Central memory CD8-positive, alpha-beta T cell (primary cell): ENCODE results near the gene PORCN.
"Not testable (repeated sequence)": the region's sequence is repeated elsewhere in the genome, so short reads cannot be mapped to it uniquely, and the experiment has no call there.

Experiments used
- ATAC-seq: fragments of 150-1000 bp; cut with Tn5 transposase; replicated peaks from 2 replicates; pipeline ENCODE4 v1.10.0; 2022; ENCODE audit warnings: mild to moderate bottlenecking, moderate FRiP score, moderate number of reproducible peaks; ENCODE audit not compliant: poor library complexity, severe bottlenecking; ENCODE audit errors: extremely low read depth
- DNase-seq, 2 donors: peaks; one replicate each; pipeline ENCODE4 v3.0.0; 2021; ENCODE audit warnings: low spot score in 2 of 2
- H3K27ac Mint-ChIP-seq: one replicate; pipeline ENCODE4 v1.8.0; 2022; ENCODE audit warnings: low read depth, mild to moderate bottlenecking, moderate library complexity, mixed read lengths
- H3K27me3 Mint-ChIP-seq: one replicate; pipeline ENCODE4 v1.8.0; 2022; ENCODE audit warnings: mixed read lengths
- H3K36me3 Mint-ChIP-seq: one replicate; pipeline ENCODE4 v1.8.0; 2022; ENCODE audit warnings: mild to moderate bottlenecking, moderate library complexity, mixed read lengths; ENCODE audit not compliant: insufficient read depth
- H3K4me1 Mint-ChIP-seq: one replicate; pipeline ENCODE4 v1.8.0; 2022; ENCODE audit warnings: mixed read lengths
- H3K4me3 Mint-ChIP-seq: one replicate; pipeline ENCODE4 v1.8.0; 2022; ENCODE audit warnings: mild to moderate bottlenecking, moderate library complexity, mixed read lengths
- H3K9me3 Mint-ChIP-seq: one replicate; pipeline ENCODE4 v1.8.0; 2022; ENCODE audit warnings: mixed read lengths

PORCN gene

GRCh38 chrX:48519481-48519880 is 10.7 kb downstream of the PORCN start:
- not testable (repeated sequence) for ATAC-seq, H3K27ac Mint-ChIP-seq, H3K27me3 Mint-ChIP-seq, H3K4me3 Mint-ChIP-seq, DNase-seq, H3K9me3 Mint-ChIP-seq
- peaks cover 28% of the 10 kb centered on the region for H3K4me1 Mint-ChIP-seq
- H3K36me3 Mint-ChIP-seq, result peaks cover 19% of the 10 kb centered on the region

GRCh38 chrX:48520455-48520854 is 11.7 kb downstream of the PORCN start:
- Mint-ChIP-seq H3K27me3 (no peaks in the 10 kb centered on the region), H3K36me3 (peaks cover 18% of the 10 kb centered on the region), H3K4me1 (peaks cover 24% of the 10 kb centered on the region), H3K9me3 (no peaks in the 10 kb centered on the region), H3K4me3 (peak overlapping the region; percentile 84), H3K27ac (peak overlapping the region; percentile 95)
- ATAC-seq (no peak), DNase-seq (no peak)

DNA sequence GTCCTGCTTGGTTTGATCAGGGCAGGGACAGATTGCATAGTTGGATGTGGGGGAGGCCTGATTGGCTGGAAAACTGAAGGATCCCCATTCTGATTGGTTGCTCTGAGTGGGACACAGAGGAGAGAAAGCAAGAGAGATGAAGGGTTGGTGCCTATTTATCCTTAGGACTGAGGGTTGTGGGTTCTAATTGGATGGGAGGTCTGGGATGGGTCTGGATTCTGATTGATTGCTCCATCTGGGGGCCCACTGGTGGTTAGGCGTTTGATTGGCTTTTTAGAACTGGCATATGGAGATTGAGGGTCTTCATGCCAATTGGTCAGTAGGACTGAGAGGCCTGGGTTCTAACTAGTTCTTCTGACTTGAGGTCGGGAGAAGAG is 12.2 kb downstream of the PORCN start:
- peak overlapping the region; percentile 95 for H3K27ac Mint-ChIP-seq
- H3K9me3 Mint-ChIP-seq, result no peaks in the 10 kb centered on the region
- DNase-seq (no peak), ATAC-seq (no peak)
- no peaks in the 10 kb centered on the region for H3K27me3 Mint-ChIP-seq
- peak overlapping the region; percentile 84 for H3K4me3 Mint-ChIP-seq
- peaks cover 24% of the 10 kb centered on the region for H3K4me1 Mint-ChIP-seq
- peaks cover 22% of the 10 kb centered on the region for H3K36me3 Mint-ChIP-seq

GRCh38 chrX:48521353-48522243 is 12.8 kb downstream of the PORCN start, which contains the start of gene EBP:
EBP (plus strand) TSS chrX:48521808; CDS start chrX:48523772, 1,964 bp downstream.
- Mint-ChIP-seq H3K4me3 (peak within 1 kb of the TSS; percentile 84), H3K4me1 (peaks cover 22% of the 10 kb centered on the region), H3K27ac (peak within 1 kb of the TSS; percentile 95), H3K36me3 (peaks cover 24% of the 10 kb centered on the region), H3K27me3 (no peaks in the 10 kb centered on the region), H3K9me3 (no peaks in the 10 kb centered on the region)
- DNase-seq (peak; percentile 81 to 94), ATAC-seq (peak; percentile 96)

DNA sequence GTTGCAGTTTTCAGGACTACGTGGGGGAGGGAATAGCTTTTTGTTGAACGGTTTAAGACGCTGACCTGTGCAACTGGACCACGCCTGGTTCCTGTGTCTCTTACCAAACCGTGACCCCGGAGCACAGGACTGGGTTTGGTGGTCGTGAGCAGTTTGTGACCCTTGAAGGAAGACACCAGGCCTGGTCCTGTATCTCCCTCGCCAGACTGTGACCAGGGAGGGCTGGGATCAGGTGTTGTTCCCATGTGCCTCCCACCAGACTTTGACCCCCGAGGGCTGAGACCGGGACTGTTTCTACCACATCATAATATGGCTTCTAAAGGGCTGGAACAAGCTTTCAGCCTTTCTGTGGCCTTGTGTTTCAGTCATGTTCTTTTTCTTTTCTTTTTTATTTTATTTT is 13.5 kb downstream of the PORCN start:
- H3K27ac Mint-ChIP-seq, result peak overlapping the region; percentile 95
- H3K4me1 Mint-ChIP-seq, result peaks cover 19% of the 10 kb centered on the region
- no peaks in the 10 kb centered on the region for H3K27me3 Mint-ChIP-seq
- peak overlapping the region; percentile 84 for H3K4me3 Mint-ChIP-seq
- H3K36me3 Mint-ChIP-seq, result peaks cover 27% of the 10 kb centered on the region
- DNase-seq (no peak), ATAC-seq (no peak)
- H3K9me3 Mint-ChIP-seq, result no peaks in the 10 kb centered on the region

- H3K36me3 Mint-ChIP-seq, result peaks cover 39% of the 10 kb centered on the region
- H3K9me3 Mint-ChIP-seq, result no peaks in the 10 kb centered on the region
- peak overlapping the region; percentile 60 for H3K4me3 Mint-ChIP-seq
- DNase-seq, result no peak
- no peak overlapping the region for H3K27ac Mint-ChIP-seq
- H3K27me3 Mint-ChIP-seq, result no peaks in the 10 kb centered on the region
- ATAC-seq, result no peak
- peaks cover 19% of the 10 kb centered on the region for H3K4me1 Mint-ChIP-seq
These were observed 14.9 kb downstream of the PORCN start for GRCh38 chrX:48523682-48524081.

DNA sequence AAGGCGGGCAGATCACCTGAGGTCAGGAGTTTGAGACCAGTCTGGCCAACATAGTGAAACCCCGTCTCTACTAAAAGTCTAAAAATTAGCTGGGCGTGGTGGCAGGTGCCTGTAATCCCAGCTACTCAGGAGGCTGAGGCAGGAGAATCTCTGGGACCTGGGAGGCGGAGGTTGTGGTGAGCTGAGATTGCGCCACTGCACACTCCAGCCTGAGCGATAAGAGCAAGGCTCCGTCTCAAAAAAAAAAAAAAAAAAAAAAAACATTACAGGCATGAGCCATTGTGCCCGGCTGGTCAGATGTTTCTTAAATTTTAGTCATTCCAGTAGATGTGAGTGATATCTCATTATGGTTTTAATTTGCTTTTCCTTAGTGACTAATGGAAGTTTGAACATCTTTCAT is 17.1 kb downstream of the PORCN start:
- not testable (repeated sequence) for ATAC-seq, H3K27ac Mint-ChIP-seq, H3K4me3 Mint-ChIP-seq, H3K9me3 Mint-ChIP-seq, H3K27me3 Mint-ChIP-seq, DNase-seq
- H3K36me3 Mint-ChIP-seq, result peaks cover 38% of the 10 kb centered on the region
- H3K4me1 Mint-ChIP-seq, result peaks cover 12% of the 10 kb centered on the region

DNA sequence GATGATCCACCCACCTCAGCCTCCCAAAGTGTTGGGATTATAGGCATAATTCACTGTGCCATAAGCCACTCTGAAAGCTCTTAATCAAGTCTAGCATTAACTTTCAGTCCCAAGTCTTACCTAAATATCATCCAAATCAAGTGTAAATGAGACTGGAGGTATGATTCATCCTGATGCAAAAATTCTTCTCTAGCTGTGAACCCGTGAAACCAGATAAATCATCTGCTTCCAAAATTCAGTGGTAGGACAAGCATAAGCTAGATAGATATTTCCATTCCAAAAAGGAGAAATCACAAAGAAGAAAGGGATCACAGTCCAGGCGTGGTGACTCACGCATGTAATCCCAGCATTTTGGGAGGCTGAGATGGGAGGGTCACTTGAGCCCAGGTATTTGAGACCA is 21.9 kb downstream of the PORCN start:
- Mint-ChIP-seq H3K27ac (no peak overlapping the region), H3K9me3 (no peaks in the 10 kb centered on the region), H3K4me3 (no peak overlapping the region), H3K27me3 (no peaks in the 10 kb centered on the region), H3K4me1 (peaks cover 16% of the 10 kb centered on the region), H3K36me3 (peaks cover 22% of the 10 kb centered on the region)
- ATAC-seq (no peak), DNase-seq (no peak)

GRCh38 chrX:48531358-48531959 is 22.7 kb downstream of the PORCN start:
- H3K27me3 Mint-ChIP-seq, result no peaks in the 10 kb centered on the region
- peak overlapping the region; percentile 89 for H3K27ac Mint-ChIP-seq
- H3K4me3 Mint-ChIP-seq, result peak overlapping the region; percentile 8
- DNase-seq (no peak), ATAC-seq (no peak)
- H3K9me3 Mint-ChIP-seq, result no peaks in the 10 kb centered on the region
- H3K36me3 Mint-ChIP-seq, result peaks cover 19% of the 10 kb centered on the region
- H3K4me1 Mint-ChIP-seq, result peaks cover 14% of the 10 kb centered on the region

GRCh38 chrX:48532161-48532560 is 23.4 kb downstream of the PORCN start:
- Mint-ChIP-seq H3K27ac (peak overlapping the region; percentile 89), H3K9me3 (no peaks in the 10 kb centered on the region), H3K27me3 (no peaks in the 10 kb centered on the region), H3K4me3 (peak overlapping the region; percentile 8), H3K36me3 (peaks cover 15% of the 10 kb centered on the region), H3K4me1 (peaks cover 10% of the 10 kb centered on the region)
- ATAC-seq, result no peak
- DNase-seq, result no peak

DNA sequence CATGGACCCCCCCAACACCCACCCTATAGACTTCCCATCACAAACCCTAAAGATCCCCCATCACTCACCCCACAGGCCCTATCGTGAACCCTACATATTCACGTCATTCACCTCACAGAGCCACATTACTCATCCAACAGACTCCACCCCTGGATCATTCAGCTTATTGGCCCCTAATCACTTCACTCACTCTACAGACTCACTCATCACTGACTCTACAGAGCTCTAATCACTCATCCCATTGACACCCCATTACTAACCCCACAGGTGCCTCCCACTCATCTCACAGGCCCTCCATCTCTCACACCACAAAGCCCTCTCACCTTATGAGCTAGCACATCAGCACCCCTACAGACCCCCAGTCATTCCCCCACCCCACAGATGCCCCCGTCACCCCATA is 24.4 kb downstream of the PORCN start:
- Mint-ChIP-seq H3K27ac (no peak overlapping the region), H3K4me1 (peaks cover 10% of the 10 kb centered on the region), H3K9me3 (no peaks in the 10 kb centered on the region), H3K4me3 (no peak overlapping the region), H3K27me3 (no peaks in the 10 kb centered on the region), H3K36me3 (peaks cover 6% of the 10 kb centered on the region)
- ATAC-seq, result no peak
- no peak for DNase-seq

- Mint-ChIP-seq H3K27ac (peak overlapping the region; percentile 89), H3K27me3 (no peaks in the 10 kb centered on the region), H3K4me3 (peak overlapping the region; percentile 83), H3K4me1 (peaks cover 16% of the 10 kb centered on the region), H3K36me3 (peaks cover 23% of the 10 kb centered on the region), H3K9me3 (no peaks in the 10 kb centered on the region)
- DNase-seq (no peak), ATAC-seq (no peak)
These were observed 30.0 kb downstream of the PORCN start for GRCh38 chrX:48538641-48539344.
